WERI-Rb-1 (cell line): ENCODE results near the gene KLHL41.
A peak's percentile ranks its signal among the peaks of the same experiment; 100 is the strongest.
"Not testable (repeated sequence)": the region's sequence is repeated elsewhere in the genome, so short reads cannot be mapped to it uniquely, and the experiment has no call there.

Source experiments
- DNase-seq: peaks from one replicate; pipeline ENCODE4 v3.0.0-alpha.2; 2020
- H3K27ac ChIP-seq: fragments of 250-450 bp; sonication (Bioruptor Pico); 2 replicates; pipeline ENCODE4 v1.5.1; 2020; ENCODE audit warnings: mild to moderate bottlenecking, moderate library complexity
- H3K27me3 ChIP-seq: fragments of 250-450 bp; sonication (Bioruptor Pico); 2 replicates; pipeline ENCODE4 v1.5.1; 2021; ENCODE audit warnings: mild to moderate bottlenecking, low read depth, moderate library complexity; ENCODE audit not compliant: insufficient read depth, severe bottlenecking
- H3K36me3 ChIP-seq: fragments of 250-450 bp; sonication (Bioruptor Pico); 2 replicates; pipeline ENCODE4 v1.5.1; 2020; ENCODE audit warnings: mild to moderate bottlenecking, moderate library complexity
- H3K4me3 ChIP-seq: 2 replicates; pipeline ENCODE4 v1.5.1; 2011; ENCODE audit warnings: low read depth, mild to moderate bottlenecking, control low read depth, low read length
- H3K9me3 ChIP-seq: fragments of 250-450 bp; sonication (Bioruptor Pico); 2 replicates; pipeline ENCODE4 v1.5.1; 2021; ENCODE audit warnings: mild to moderate bottlenecking, moderate library complexity; ENCODE audit not compliant: severe bottlenecking
- CTCF ChIP-seq: IDR thresholded peaks from 2 replicates; pipeline ENCODE4 v1.5.1; 2011; ENCODE audit warnings: low read depth, mild to moderate bottlenecking, control low read depth, inconsistent platforms, low read length

Gene KLHL41

GRCh38 chr2:169573160-169573973 is 63.9 kb downstream of the KLHL41 start, which contains the start of gene FASTKD1:
Gene FASTKD1 (minus strand): TSS chr2:169573865. CDS start chr2:169572029, 1,836 bp downstream.
- no peak for TF ChIP-seq CTCF
- DNase-seq: peak; percentile 95
- peak within 1 kb of the TSS; percentile 66 for H3K4me3 ChIP-seq
- no peaks in the 10 kb centered on the region for H3K27me3 ChIP-seq
- H3K27ac ChIP-seq: peak within 1 kb of the TSS; percentile 89
- H3K36me3 ChIP-seq: peaks cover 19% of the 10 kb centered on the region
- peaks cover 7% of the 10 kb centered on the region for H3K9me3 ChIP-seq

GRCh38 chr2:169573974-169574299 is 64.4 kb downstream of the KLHL41 start:
- H3K4me3 ChIP-seq: peak overlapping the region; percentile 66
- H3K9me3 ChIP-seq: peaks cover 7% of the 10 kb centered on the region
- no peaks in the 10 kb centered on the region for H3K27me3 ChIP-seq
- H3K36me3 ChIP-seq: peaks cover 19% of the 10 kb centered on the region
- no peak for TF ChIP-seq CTCF
- DNase-seq: no peak
- H3K27ac ChIP-seq: peak overlapping the region; percentile 89

GRCh38 chr2:169574539-169574938 is 65.0 kb downstream of the KLHL41 start:
- not testable (repeated sequence) for H3K4me3 ChIP-seq, H3K9me3 ChIP-seq, H3K27me3 ChIP-seq, DNase-seq
- Histone ChIP-seq H3K36me3 (peaks cover 16% of the 10 kb centered on the region), H3K27ac (peak overlapping the region; percentile 89)

- H3K9me3 ChIP-seq, H3K27me3 ChIP-seq, DNase-seq, H3K4me3 ChIP-seq, H3K27ac ChIP-seq: not testable (repeated sequence)
- H3K36me3 ChIP-seq: peaks cover 11% of the 10 kb centered on the region
Observed at GRCh38 chr2:169575264-169575663, 65.8 kb downstream of the KLHL41 start.
